CD14-positive monocyte (primary cell): ENCODE results near the gene ADAMTS3. TPM values are rescaled to one million over a fixed set of nuclear protein-coding genes. Genes with fewer than 3 reads are reported as not detected.

Experiments
- DNase-seq, 3 donors: peaks; one replicate each; pipeline ENCODE4 v3.0.0-alpha.2; 2011 to 2022
- H2AFZ ChIP-seq: 2 replicates; pipeline ENCODE4 v1.6.0; 2012; ENCODE audit warnings: mild to moderate bottlenecking, low read depth, low read length, inconsistent platforms; ENCODE audit not compliant: insufficient read depth, poor library complexity, severe bottlenecking
- H3K27ac ChIP-seq, 2 donors: 1 replicate in 1 of 2; 2 replicates in 1 of 2; pipeline ENCODE4 v1.5.1; 2012 to 2013; ENCODE audit warnings: low read length in 2 of 2, control low read depth in 1 of 2, inconsistent platforms in 1 of 2, low read depth in 1 of 2, mild to moderate bottlenecking in 1 of 2
- H3K27me3 ChIP-seq, 2 donors: one replicate each; pipeline versions ENCODE4 v1.6.0 to v1.6.1; 2011 to 2013; ENCODE audit warnings: low read length in 2 of 2; ENCODE audit not compliant: control insufficient read depth in 2 of 2, insufficient read depth in 2 of 2
- H3K36me3 ChIP-seq, 2 donors: replicated peaks in 1 of 2; 1 replicate in 1 of 2; 2 replicates in 1 of 2; pipeline versions ENCODE4 v1.5.1 to v1.6.1; 2012 to 2013; ENCODE audit warnings: low read length in 2 of 2, control low read depth in 1 of 2, inconsistent platforms in 1 of 2, mild to moderate bottlenecking in 1 of 2; ENCODE audit not compliant: insufficient read depth in 2 of 2, control insufficient read depth in 1 of 2
- H3K4me1 ChIP-seq, 2 donors: 1 replicate in 1 of 2; 2 replicates in 1 of 2; pipeline versions ENCODE4 v1.5.1 to v1.6.1; 2012 to 2013; ENCODE audit warnings: low read length in 2 of 2, control low read depth in 1 of 2, inconsistent platforms in 1 of 2, mild to moderate bottlenecking in 1 of 2, moderate library complexity in 1 of 2; ENCODE audit not compliant: insufficient read depth in 2 of 2, control insufficient read depth in 1 of 2
- H3K4me2 ChIP-seq: replicated peaks from 2 replicates; pipeline ENCODE3; 2012; ENCODE audit warnings: low read length, moderate library complexity, mild to moderate bottlenecking; ENCODE audit not compliant: poor library complexity, severe bottlenecking; ENCODE audit errors: extremely low read depth
- H3K4me3 ChIP-seq, 3 experiments: fragments of 200-600 bp in 1 of 3; sonication (generic) in 1 of 3; replicated peaks in 1 of 3; 1 replicate in 2 of 3; 2 replicates in 1 of 3; pipeline ENCODE4 v1.5.1; 2011 to 2013; ENCODE audit warnings: low read length in 3 of 3, mild to moderate bottlenecking in 3 of 3, control low read depth in 2 of 3, low read depth in 2 of 3, inconsistent platforms in 1 of 3, moderate library complexity in 1 of 3
- H3K79me2 ChIP-seq: 2 replicates; pipeline ENCODE4 v1.6.0; 2012; ENCODE audit warnings: mild to moderate bottlenecking, control low read depth, inconsistent platforms, low read length, moderate library complexity; ENCODE audit not compliant: insufficient read depth
- H3K9ac ChIP-seq: 2 replicates; pipeline ENCODE4 v1.6.0; 2017; ENCODE audit warnings: low read length, mild to moderate bottlenecking; ENCODE audit not compliant: insufficient read depth, poor library complexity, severe bottlenecking
- H3K9me3 ChIP-seq, 2 donors: replicated peaks in 1 of 2; 1 replicate in 1 of 2; 2 replicates in 1 of 2; pipeline versions ENCODE4 v1.5.1 to v1.6.1; 2012 to 2013; ENCODE audit warnings: low read length in 2 of 2, control low read depth in 1 of 2; ENCODE audit not compliant: control insufficient read depth in 1 of 2, insufficient read depth in 1 of 2
- H4K20me1 ChIP-seq: 2 replicates; pipeline ENCODE4 v1.6.0; 2012; ENCODE audit warnings: mild to moderate bottlenecking, low read length, control low read depth, moderate library complexity; ENCODE audit not compliant: insufficient read depth
- H3K27ac Mint-ChIP-seq, 7 donors: one replicate each; pipeline ENCODE4 v1.8.0; 2020; ENCODE audit warnings: mild to moderate bottlenecking in 7 of 7, mixed read lengths in 7 of 7, moderate library complexity in 6 of 7, inconsistent platforms in 2 of 7
- H3K27me3 Mint-ChIP-seq, 3 donors: one replicate each; pipeline ENCODE4 v1.8.0; 2021 to 2022; ENCODE audit warnings: low read depth in 3 of 3, mild to moderate bottlenecking in 3 of 3, mixed read lengths in 3 of 3, moderate library complexity in 3 of 3, inconsistent platforms in 1 of 3
- H3K36me3 Mint-ChIP-seq, 2 donors: one replicate each; pipeline ENCODE4 v1.8.0; 2020; ENCODE audit warnings: mixed read lengths in 2 of 2, inconsistent platforms in 1 of 2, mild to moderate bottlenecking in 1 of 2
- H3K4me1 Mint-ChIP-seq: one replicate; pipeline ENCODE4 v1.8.0; 2020; ENCODE audit warnings: mild to moderate bottlenecking, mixed read lengths
- H3K4me3 Mint-ChIP-seq, 2 donors: one replicate each; pipeline ENCODE4 v1.8.0; 2020; ENCODE audit warnings: mild to moderate bottlenecking in 2 of 2, mixed read lengths in 2 of 2, moderate library complexity in 1 of 2
- H3K9me3 Mint-ChIP-seq, 7 donors: one replicate each; pipeline ENCODE4 v1.8.0; 2020 to 2022; ENCODE audit warnings: mixed read lengths in 7 of 7, mild to moderate bottlenecking in 6 of 7, moderate library complexity in 6 of 7, inconsistent platforms in 2 of 7
- CTCF ChIP-seq: fragments of 200-600 bp; IDR thresholded peaks from one replicate; pipeline ENCODE4 v1.8.0; 2022; ENCODE audit warnings: antibody characterized with exemption, mild to moderate bottlenecking
- WGBS: methylation state at CpG from one replicate; pipeline ENCODE4 v1.1.5; 2013; ENCODE audit warnings: missing lambda C conversion rate; ENCODE audit not compliant: insufficient coverage; 5-methylcytosine and 5-hydroxymethylcytosine counted together
- intact Hi-C, 2 donors: fragments of 100-400 bp; cut with micrococcal nuclease; formaldehyde crosslinking; loops; one replicate each; pipeline versions ENCODE4 v1.15.0 to v1.15.1; 2023
- polyA plus RNA-seq, 3 donors: library from polyadenylated mRNA; depleted of rRNA in 1 of 3; unstranded in 2 of 3; stranded (reverse) in 1 of 3; fragments of 300-500 nt in 2 of 3; fragments of >200 nt in 1 of 3; fragmentation: Illumina TruSeq in 2 of 3; gene quantifications; 1 replicate in 2 of 3; 2 replicates in 1 of 3; pipeline ENCODE4 v1.2.3, GENCODE V29; 2012 to 2021

ADAMTS3 gene
- polyA plus RNA-seq, 3 donors = not detected

GRCh38 chr4:72538006-72538405 lies 31.0 kb downstream of the ADAMTS3 start:
- 83% methylated on average over 1 of the region's 1 CpG for WGBS
- Histone ChIP-seq H3K27me3 (no peaks in the 10 kb centered on the region), H3K27ac (no peak overlapping the region), H3K4me3 (no peak overlapping the region), H3K9ac (no peak overlapping the region), H3K4me2 (no peak overlapping the region), H3K9me3 (peaks cover 8 to 11% of the 10 kb centered on the region in 2 donors), H4K20me1 (no peaks in the 10 kb centered on the region), H3K36me3 (no peaks in the 10 kb centered on the region), H2AFZ (no peak overlapping the region), H3K79me2 (no peaks in the 10 kb centered on the region), H3K4me1 (no peaks in the 10 kb centered on the region)
- TF ChIP-seq CTCF = no peak
- no peak overlapping the region for H3K4me3 Mint-ChIP-seq
- H3K27me3 Mint-ChIP-seq = no peaks in the 10 kb centered on the region
- no peaks in the 10 kb centered on the region for H3K36me3 Mint-ChIP-seq
- H3K4me1 Mint-ChIP-seq = no peaks in the 10 kb centered on the region
- peaks cover 10 to 20% (median 13%) of the 10 kb centered on the region in 7 donors for H3K9me3 Mint-ChIP-seq
- intact Hi-C loops = no loop called here
- H3K27ac Mint-ChIP-seq = no peak overlapping the region
- DNase-seq = no peak

- H3K79me2 ChIP-seq = no peaks in the 10 kb centered on the region
- H4K20me1 ChIP-seq = no peaks in the 10 kb centered on the region
- WGBS = no CpG with 5 or more reads among the region's 1 CpG
- H3K9ac ChIP-seq = no peak overlapping the region
- no peak for TF ChIP-seq CTCF
- no peak overlapping the region for H3K4me3 ChIP-seq
- no peak for DNase-seq
- no peak overlapping the region for H3K27ac Mint-ChIP-seq
- no peak overlapping the region for H3K4me2 ChIP-seq
- no peaks in the 10 kb centered on the region for H3K36me3 ChIP-seq
- H3K27me3 Mint-ChIP-seq = no peaks in the 10 kb centered on the region
- H3K27me3 ChIP-seq = no peaks in the 10 kb centered on the region
- H3K9me3 Mint-ChIP-seq = peaks cover 10 to 18% (median 11%) of the 10 kb centered on the region in 7 donors
- no peak overlapping the region for H3K27ac ChIP-seq
- H3K9me3 ChIP-seq = peaks cover 8 to 11% of the 10 kb centered on the region in 2 donors
- H3K4me1 ChIP-seq = no peaks in the 10 kb centered on the region
- H3K4me1 Mint-ChIP-seq = no peaks in the 10 kb centered on the region
- H2AFZ ChIP-seq = no peak overlapping the region
- intact Hi-C loops = no loop called here
- no peaks in the 10 kb centered on the region for H3K36me3 Mint-ChIP-seq
- no peak overlapping the region for H3K4me3 Mint-ChIP-seq
Measured at GRCh38 chr4:72536443-72536842, 32.6 kb downstream of the ADAMTS3 start.
